HG03159 (cell line): ENCODE data around the gene DHDH.
"Not testable (repeated sequence)": the region's sequence is repeated elsewhere in the genome, so short reads cannot be mapped to it uniquely, and the experiment has no call there.

Experiments
- ATAC-seq: cut with Tn5 transposase; IDR thresholded peaks from one replicate; pipeline ENCODE4 v1.9.1; 2021; ENCODE audit warnings: mild to moderate bottlenecking, moderate library complexity; ENCODE audit not compliant: unreplicated experiment

DHDH gene

GRCh38 chr19:48933382-48933932 lies at the start of gene DHDH:
TSS of gene DHDH (plus strand) at chr19:48933699. CDS start at chr19:48933722, 23 bp downstream.
- ATAC-seq, result no peak

GRCh38 chr19:48883726-48884125 lies 49.8 kb upstream of the DHDH start:
- ATAC-seq, result no peak

- ATAC-seq, result no peak
Measured at GRCh38 chr19:48887861-48888612, 45.5 kb upstream of the DHDH start.

DNA sequence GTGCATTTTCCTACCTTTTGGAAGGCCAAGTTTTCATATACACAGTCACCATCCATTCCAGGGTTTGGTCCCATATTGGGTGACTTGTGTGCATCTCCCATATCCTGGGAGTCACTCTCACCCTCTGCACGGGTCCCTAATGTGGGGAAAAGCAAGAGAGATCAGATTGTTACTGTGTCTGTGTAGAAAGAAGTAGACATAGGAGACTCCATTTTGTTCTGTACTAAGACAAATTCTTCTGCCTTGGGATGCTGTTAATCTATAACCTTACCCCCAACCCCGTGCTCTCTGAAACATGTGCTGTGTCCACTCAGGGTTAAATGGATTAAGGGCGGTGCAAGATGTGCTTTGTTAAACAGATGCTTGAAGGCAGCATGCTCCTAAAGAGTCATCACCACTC lies 44.0 kb upstream of the DHDH start:
- not testable (repeated sequence) for ATAC-seq

DNA sequence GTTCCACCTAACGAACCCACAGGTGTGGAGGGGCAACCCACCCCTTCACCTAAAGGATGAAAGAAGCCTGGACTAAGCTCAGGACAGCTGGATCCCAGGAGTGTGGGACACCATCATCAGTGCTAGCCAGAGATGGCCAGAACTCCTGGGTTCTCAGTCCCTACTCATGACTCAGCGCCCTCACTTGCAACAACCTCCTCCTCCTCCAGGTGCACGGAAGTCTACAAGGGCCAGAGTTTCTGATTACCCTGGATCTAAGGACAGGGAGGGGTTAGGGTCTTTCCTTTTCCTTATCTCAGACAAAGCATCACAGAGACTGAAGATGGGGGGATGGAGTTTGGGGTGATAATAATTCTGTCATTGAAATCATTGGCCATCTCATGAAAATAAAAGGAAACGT lies 42.9 kb upstream of the DHDH start:
- no peak for ATAC-seq

- no peak for ATAC-seq
Measured at GRCh38 chr19:48895226-48895625, 38.3 kb upstream of the DHDH start.

DNA sequence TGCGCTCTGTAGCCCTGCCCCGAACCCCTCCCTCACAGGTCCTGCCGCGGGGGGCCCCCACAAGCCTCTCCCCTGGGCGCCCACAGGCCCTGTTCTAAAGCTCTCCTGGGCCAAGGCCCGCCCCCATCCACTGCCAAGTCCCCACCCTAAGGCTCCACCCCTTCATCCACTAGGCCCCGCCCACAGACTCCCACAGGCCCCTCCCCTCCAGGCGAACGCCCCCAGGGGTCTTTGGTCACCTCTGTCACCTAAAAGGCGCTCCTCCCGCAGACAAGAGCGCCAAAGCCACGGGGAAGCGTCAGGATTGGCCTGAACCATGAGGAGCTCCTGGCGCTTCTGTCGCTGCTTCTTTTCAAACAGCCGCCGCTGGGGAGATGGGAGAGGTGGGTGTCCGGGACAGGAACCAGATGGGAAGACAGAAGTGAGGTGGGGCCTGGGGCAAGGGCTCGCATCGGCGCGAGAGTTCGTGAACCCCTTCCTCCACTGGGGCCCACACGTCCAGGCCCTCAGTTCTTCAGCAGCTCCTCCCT lies 37.2 kb upstream of the DHDH start:
- no peak for ATAC-seq

DNA sequence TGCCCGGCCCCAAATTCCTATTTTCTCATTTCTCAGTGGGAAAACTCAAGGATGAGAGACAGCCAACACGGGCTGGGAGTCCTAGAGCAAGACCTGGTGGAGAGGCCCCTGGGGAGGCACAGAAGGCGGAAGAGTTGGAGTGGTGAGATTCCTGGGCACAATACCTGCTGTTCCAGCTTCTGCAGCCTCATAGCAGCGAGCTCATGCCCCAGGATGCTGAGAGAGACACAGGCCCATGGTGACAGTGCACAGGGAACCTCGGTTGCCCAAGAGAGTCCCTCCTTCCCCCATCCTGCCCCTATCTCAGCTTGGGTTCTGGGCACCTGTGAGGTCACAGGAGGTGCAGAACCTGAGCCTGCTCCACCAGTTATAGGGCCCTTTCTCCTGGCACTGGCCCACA lies 36.3 kb upstream of the DHDH start:
- no peak for ATAC-seq

- ATAC-seq, result not testable (repeated sequence)
Measured at GRCh38 chr19:48899386-48899749, 34.1 kb upstream of the DHDH start.

DNA sequence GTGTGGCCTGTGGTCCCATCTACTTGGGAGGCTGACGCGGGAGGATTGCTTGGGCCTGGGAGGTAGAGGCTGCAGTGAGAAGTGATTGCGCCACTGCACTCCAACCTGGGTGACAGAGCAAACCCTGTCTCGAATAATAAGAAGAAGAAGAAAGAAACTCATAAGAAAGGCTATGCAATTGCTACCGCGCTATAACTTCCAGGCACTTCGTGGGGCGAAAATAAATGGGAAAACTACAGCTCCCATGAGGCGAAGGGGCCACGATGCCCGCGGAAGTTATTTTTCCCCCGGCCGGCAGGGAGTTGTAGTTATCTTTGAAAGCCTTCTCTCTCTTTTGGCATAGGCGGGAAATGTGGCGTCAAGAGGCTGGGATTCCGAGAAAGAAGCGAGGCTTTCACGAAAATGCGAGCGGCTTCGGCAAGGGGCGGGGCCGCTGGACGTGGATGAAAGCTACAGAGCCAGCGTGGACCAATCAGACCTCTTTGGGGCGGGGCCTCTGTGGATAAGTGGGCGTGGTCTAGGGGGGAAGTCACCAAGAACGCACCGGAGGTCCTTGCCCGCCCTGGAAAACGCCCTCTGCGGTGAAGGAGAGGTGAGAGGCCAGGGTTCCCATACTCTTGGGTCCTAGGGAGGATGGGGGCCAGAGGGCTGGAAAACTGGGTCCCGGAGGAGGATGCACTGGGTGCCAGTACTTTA lies 33.6 kb upstream of the DHDH start, which contains the start of gene NUCB1:
Gene NUCB1 (plus strand): TSS at position 532 of the 696 bp plus-strand sequence. CDS start 485 bp downstream, outside the sequence.
- peak; percentile 81 for ATAC-seq

DNA sequence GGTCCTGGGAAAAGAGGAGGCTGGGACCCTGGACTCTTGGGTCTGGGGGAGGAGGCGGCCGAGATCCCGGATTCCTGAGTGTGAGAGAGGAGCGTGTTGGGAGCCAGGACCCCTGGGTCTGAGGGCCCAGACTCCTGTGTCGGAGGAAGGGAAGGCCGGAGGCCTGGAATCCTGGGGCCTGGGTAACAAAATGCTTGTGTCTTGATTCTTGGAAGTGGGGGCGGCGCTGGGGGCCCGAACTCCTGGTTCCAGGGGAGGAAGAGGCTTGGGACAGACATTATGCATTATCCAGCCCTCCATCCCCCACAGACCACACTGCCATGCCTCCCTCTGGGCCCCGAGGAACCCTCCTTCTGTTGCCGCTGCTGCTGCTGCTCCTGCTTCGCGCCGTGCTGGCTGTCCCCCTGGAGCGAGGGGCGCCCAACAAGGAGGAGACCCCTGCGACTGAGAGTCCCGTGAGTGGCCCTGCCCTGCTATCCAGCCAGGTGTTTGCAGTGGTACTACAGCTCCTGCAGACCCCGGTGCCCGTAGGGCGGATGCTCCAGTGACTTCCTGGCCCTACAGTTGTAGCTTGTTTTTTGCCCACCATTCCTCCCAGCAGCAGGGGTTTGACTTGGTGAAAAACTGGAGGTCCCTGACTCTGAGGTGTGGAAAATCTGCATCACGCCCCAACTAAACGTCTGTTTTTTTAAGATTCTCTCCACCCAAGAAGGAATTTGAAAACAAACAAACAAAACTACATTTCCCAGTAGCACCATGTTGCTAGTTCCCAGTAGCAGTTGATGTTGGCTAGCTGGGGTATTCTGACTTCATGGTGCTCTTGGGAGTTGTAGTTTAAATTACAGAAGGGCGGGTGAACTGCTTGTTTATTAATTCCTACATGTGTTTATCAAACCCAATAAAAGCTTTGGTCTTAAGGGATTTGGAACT lies 32.8 kb upstream of the DHDH start:
- peak; percentile 19 for ATAC-seq

- ATAC-seq, result not testable (repeated sequence)
Measured at GRCh38 chr19:48902291-48902690, 31.2 kb upstream of the DHDH start.

DNA sequence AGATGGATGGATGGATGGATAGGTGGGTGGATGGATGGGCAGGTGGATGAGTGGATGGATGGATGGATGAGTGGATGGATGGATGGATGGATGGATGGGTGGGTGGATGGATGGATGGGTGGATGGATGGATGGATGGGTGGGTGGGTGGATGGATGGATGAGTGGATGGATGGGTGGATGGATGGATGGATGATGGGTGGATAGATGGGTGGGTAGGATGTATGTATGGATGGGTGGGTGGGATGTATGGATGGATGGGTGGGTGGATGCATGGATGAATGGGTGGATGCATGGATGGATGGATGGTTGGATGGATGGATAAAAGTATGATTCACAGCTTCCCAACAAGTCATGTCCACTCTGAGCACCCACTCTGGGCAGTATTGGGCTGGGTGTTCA lies 29.7 kb upstream of the DHDH start:
- ATAC-seq, result not testable (repeated sequence)

DNA sequence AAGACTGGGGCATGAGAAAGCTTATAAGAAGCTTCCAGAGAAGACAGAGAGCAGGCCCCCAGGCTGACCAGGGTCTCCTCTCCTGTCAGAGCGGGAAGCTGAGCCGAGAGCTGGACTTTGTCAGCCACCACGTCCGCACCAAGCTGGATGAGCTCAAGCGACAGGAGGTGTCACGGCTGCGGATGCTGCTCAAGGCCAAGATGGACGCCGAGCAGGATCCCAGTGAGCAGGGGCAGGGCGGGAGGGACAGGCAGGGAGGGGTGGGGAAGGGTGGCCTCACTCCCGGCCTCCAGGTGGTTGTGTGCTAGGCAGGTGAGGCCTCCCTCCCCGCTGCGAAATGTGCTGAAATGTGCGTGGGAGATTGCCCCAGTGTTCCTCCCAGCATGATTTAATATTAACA lies 27.8 kb upstream of the DHDH start:
- ATAC-seq, result no peak

DNA sequence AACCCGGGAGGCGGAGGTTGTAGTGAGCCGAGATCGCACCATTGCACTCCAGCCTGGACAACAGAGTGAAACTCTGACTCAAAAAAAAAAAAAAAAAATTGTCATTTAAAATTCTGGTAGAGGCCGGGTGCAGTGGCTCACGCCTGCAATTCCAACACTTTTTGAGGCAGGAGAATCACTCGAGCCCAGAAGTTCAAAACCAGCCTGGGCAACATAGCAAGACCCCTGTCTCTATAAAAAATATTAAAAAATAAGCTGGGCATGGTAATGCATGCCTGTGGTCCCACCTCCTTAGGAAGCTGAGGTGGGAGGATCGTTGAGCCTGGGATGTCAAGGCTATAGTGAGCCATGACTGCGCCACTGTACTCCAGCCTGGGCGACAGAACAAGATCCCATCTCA lies 27.2 kb upstream of the DHDH start:
- ATAC-seq, result no peak

DNA sequence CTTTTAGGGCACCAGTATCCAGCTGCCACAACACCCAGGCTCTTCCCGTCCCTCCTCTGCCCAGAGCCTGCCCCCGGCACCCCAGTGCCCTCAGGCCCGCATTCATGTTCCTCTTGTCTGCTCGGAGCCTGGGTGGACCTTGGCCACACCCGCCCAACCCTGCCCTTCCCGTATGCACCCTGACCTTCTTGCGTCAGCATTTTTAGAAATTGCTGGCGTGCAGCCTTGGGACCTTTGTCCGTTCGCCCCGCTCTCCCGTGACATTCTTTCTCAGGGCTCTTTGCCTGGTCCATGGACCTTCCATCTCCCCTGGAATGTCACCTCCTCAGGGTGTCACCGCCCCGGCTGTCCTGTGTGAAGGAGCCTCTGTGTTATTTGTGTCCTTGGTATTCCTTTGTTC lies 25.8 kb upstream of the DHDH start:
- ATAC-seq, result no peak

- not testable (repeated sequence) for ATAC-seq
Measured at GRCh38 chr19:48909424-48910077, 23.9 kb upstream of the DHDH start.

DNA sequence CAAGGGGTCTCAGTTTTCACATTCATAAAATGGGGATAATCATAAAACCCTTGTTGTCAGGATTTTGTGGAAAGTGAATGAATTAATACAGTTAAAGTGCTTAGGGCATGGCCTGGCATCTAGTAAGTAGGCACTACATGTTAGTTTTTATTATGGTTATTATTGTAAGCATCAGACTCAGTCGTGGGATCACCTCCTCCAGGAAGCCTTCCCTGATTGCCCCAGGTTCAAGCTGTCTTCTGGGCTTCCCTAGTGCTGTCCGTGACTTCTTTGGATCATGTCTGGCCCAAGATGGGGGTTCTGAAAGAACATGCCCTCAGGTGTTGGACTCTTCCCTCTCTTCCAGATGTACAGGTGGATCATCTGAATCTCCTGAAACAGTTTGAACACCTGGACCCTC lies 22.7 kb upstream of the DHDH start:
- ATAC-seq, result no peak

DNA sequence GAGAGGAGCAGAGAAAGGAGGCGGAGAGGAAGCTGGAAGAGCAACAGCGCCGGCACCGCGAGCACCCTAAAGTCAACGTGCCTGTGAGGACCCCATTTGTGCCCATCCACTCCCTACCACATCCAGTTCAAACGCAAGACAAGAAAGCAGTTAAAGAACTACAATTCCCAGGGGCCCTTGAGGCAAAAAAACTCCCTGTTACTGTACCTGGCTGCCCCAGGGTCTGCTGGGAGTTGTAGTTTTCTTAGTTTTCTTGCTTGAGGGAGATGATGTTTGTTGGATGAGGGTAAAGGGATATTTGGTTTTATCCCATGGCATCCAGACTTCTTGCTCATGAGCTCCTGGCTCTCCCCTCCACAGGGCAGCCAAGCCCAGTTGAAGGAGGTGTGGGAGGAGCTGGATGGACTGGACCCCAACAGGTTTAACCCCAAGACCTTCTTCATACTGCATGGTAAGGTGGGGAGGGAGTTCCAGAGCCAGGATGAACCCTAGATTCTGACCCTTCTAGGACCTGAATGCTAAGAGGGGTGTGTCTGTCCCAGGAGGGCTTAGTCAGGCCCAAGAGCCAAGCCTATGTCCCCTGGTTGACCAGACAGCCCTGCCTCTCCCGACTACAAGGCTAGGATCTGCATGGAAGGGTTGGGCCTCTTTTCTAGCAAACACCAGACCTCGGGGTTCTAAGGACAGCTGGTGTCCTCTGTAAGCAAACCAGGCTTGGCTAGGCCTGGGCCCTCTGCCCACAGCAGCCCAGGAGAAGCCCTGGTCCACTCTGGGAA lies 20.2 kb upstream of the DHDH start:
- no peak for ATAC-seq
